Stimulated activated CD8-positive, alpha-beta memory T cell treated with anti-CD3 and anti-CD28 coated beads, Interleukin-4, amount 100 ng/mL, for 1 hour (primary cell): Measurements from ENCODE around the gene HS3ST4.

Source experiments
- DNase-seq, 2 donors: peaks; one replicate each; pipeline ENCODE4 v3.0.0-alpha.2; 2020; ENCODE audit warnings: low read depth in 2 of 2, low spot score in 1 of 2

HS3ST4 gene

DNA sequence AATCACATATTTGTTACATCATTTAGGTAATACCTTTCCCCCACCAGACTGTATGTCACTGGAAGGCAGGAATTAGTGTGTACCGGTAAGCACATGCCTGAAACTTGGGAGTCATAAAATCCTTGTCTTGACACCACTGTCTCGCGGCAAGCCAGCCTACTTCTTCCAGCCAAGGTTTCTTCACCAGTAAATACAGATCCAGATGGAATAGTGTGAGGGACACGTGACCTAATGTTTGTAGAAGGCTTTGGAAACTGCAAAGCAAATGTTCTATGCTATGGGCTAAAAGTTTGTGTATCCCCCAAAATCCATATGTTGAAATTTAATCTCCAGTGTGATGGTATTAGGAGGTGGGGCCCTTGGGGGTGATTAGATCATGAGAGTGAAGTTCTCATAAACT, 126.1 kb downstream of the HS3ST4 start:
- DNase-seq, result no peak

DNA sequence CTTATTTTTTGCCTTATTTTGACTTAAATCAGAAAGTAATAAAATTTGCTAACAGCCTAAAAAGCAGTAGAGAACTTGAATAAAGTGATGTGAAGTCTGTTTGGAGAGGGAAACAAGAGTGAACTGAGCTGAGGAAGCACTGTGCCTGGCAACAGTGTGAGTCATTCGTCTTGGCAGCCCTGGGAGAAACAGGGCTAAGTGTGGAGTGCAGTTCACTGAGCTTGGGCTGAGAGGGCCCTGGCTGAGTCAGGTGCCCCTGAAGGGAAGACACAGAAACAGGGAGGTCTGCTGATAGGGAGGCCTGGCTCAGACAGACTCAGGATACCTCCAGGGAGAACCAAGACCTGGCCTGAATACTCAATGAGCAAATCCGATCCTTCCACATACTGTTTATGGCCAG, 132.1 kb downstream of the HS3ST4 start:
- DNase-seq, result no peak

DNA sequence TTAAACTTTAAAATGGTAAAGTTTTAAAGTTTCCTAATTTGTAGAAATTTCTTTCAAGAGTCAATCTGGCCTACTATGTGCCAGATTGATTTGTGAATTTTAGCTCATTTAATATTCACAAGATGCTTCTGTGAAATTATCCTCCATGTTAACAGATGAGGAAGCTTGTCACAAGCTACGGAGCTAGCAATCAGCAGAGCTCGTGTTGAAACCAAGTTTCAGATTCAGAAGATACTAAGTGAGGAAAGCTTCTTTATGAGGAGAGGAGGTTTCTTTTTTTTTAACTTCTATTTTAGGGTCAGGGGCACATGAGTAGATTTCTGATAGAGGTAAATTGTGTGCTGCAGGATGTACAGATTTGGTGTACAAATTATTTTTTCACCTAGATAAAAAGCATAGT, 135.9 kb downstream of the HS3ST4 start:
- no peak for DNase-seq

DNA sequence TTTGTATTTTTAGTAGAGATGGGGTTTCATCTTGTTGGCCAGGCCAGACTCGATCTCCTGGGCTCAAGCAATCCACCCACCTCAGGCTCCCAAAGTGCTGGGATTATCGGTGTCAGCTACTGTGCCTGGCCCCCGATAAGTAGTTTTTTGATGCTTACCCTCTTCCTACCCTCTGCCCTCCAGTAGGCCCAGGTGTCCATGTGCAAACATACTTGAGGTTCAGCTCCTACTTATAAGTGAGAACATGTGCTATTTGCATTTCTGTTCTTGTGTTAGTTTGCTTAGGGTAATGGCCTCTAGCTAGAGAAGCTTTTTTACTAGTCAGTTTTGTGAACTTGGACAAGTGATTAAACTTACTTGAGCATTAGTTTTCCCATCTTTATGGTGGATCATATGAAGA, 136.8 kb downstream of the HS3ST4 start:
- no peak for DNase-seq

DNA sequence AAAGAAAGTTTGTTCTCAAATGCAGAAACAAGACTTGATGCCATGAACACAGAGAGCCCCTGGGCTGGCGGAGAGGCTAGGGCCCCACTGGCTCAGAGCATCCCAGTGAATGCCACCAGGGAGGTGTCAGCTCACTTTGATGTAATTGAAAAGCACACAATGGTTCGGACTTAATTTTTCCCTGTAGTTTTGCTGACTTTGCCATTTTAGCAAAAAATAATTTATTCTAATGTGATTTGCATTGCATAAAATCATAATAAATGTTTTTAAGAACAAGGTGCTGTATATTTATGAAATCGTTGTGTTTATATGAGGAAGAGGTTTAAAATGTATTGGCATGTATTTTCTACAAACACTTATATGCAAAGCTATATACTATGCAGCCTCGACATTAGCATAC, 140.5 kb downstream of the HS3ST4 start:
- DNase-seq, result no peak

DNA sequence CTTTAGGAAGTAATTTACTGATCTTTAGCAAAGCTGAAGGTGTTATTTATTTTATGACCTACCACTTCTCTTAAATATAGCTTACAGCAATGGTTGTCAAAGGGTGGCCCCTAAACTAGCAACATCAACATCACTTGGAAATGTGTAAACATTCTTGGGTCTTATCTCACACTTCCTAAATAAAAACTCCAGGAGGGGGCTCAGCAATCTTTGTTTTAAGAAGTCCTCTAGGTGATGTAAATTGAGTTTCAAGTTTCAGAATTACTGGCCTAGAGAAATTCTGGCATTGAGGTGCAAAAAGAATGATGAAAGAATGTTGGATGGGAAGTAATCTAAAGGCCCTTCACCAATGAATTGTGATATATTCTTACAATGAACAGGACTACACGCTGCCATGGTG, 142.3 kb downstream of the HS3ST4 start:
- no peak for DNase-seq

DNA sequence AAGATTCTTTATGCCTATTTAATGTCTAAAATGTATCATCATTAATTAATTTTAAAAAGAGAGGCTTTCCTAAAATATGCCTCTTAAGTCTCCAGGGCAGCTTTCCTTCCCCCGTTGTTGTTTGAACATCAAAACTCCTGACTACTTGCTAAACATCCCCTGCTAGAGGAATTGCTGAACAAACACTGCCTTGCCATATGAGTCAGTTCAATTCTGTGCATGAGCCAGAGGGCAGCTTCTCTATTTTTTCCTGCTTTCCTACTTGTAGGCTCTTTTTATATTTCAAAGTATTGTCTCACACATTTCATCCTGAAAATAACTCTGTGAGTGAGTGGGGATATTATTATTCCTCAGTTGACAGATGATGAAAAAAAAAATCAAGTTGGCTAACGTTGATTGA, 143.4 kb downstream of the HS3ST4 start:
- DNase-seq, result no peak

DNA sequence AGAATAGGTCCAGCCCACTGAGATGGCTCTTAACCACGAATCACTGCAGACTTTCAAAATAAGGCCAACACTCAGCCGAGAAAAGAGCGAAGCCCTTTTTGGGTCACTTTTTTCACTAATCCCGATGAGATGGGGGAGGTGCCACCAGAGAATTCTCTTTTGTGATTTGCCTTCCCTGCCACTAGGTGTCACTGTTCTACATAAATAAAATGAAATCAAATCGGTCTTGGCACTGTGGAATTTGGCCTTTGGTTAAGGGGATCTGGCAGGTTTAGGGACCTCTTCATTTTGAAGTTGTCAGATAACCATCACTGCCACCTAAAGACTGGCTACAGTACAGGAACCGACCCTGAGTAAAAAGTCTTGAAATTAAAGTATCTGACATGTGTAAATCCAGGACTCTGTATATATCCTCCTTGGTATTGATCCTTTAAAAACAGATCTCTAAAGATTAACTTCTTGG, 147.0 kb downstream of the HS3ST4 start:
- peak in 1 of 2 donors; percentile 2 for DNase-seq

DNA sequence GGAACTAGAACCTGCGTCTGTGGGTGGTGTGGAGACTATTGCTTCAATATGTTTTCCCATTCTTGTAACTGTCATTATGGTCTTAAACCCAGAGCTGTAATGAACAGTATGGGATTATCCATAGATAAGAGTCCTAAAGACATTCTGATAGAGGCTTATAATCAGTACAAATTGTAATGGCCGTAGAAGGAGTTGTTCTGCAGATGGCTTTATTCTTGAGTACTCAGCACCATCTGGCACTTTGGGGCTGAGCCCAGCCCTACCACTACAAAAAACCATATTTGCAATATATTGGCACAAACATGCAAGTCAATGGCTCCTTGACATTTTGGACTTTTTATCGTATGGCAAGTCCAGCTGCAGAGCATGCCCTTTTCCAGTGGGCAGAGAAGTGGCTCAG, 150.0 kb downstream of the HS3ST4 start:
- DNase-seq, result no peak

DNA sequence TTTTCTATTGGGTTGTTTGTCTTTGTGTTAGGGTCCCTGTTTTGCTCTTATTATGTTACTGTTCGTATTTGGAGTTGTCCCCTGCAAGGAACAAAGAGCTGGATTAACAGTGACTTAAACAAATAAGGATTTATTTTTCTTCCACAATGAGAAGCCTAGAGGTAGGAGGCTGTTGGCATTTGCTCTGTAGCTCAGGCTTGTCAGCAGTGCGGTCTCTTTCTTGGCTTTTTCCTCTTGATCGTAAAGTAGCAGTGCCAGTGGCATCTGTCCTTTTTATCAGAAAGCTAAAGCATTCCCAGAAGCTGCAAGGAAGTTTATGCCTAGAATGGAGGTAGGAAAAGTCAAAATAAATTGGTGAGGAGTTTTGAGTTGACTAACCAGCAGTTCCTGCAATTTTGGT, 154.1 kb downstream of the HS3ST4 start:
- DNase-seq, result no peak

DNA sequence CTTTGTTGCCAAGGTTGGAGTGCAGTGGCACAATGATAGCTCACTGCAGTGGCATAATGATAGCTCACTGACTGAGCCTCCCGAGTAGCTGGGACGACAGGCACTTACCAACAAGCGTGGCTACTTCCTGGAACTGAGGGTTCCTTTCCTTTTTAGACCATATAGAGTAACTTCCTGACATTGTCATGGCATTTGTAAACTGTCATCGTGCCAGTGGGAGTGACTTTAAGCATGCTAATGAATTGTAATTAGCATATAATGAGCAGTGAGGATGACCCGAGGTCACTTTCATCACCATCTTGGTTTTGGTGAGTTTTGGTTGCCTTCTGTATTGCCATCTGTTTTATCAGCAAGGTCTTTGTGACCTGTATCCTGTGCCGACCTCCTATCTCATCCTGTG, 162.4 kb downstream of the HS3ST4 start:
- no peak for DNase-seq

DNA sequence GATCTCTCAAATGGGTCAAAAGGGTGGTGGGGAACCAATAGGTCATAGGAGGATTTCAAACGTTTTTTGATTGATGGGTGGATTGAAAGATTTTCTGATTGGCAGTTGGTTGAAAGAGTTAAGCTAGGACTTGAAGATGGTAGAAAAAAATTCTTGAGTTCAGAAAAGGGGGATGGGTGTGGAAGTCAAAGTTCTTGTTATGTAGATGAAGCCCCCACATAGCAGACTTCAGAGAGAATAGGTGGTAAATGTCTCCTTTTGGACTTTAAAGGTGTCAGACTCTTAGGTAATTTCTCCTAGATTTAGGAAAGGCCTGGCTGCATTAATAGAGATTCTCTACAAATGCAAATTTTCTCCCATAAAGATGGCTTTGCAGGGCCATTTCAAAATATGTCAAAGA, 163.3 kb downstream of the HS3ST4 start:
- DNase-seq, result no peak

DNA sequence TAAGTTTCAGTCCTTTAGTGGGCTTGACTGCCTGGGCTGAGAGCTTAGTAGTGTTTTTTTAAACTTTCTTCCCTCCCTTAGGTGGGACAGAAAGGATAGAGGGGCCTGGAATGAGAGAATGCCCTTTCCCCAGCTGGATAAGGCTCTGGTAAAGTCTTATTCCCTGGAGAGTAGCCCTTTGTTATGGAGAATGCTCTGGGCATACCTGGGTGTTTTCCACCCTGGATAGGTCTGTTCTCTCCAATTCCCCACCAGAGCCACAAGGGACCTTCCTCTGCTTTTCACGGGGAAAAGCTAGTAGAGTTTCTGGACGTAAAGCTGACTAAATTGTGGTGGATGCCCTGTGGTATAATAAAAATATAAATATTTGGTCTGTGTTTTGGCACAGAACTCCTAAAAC, 164.1 kb downstream of the HS3ST4 start:
- DNase-seq, result no peak

DNA sequence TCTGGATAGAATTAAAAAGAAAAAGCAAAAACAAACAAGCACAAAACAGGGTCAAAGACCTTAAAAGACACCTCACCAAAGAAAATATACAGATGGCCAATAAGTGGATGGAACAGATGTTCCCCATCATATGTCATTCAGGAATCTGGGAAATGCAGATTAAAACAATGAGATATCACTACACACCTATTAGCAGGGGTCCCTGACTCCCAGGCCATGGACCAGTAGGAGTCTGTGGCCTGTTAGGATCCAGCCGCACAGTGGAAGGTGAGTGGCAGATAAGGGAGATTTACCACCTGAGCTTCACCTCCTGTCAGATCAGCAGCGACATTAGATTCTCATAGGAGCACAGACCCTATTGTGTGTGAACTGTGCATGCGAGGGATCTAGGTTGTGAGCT, 167.9 kb downstream of the HS3ST4 start:
- no peak for DNase-seq

DNA sequence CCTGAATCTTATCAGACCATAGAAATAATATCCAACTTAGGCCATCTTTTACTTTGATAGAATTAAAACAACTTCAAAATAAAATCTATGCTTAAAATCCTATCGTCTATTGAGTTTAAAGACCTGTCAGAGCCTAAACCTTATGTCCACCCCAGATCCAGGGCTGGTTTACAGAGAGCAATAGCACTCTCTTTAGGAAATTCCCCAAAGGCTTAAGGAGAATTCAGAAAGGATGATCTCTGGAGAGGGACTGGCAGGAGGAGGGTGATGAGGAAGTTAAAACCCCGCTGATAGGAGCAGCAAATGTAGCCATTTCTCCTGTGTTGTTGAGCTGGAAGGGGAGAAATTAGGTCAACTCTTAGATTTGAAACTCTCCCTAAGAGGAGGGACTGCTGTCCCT, 175.3 kb downstream of the HS3ST4 start:
- DNase-seq, result no peak

DNA sequence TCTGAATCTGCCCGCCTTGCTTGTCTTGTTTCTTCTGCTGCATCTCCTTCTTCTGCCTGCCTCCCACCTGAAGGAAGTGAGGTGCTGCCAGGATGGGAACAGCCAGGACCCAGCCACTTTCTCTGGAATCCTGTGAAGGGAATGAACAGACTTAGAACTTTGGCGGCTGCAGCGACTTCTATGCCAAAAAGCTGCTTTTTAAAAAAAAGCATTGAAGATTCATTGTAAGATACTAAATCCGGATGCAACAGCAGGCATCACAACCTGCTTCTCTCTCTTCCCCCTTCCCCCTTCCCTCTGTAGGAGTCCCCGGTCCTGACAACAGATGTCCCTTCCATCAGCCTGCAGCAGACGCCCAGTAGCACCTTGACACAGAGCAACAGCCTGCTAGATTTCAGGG, 176.3 kb downstream of the HS3ST4 start:
- no peak for DNase-seq

DNA sequence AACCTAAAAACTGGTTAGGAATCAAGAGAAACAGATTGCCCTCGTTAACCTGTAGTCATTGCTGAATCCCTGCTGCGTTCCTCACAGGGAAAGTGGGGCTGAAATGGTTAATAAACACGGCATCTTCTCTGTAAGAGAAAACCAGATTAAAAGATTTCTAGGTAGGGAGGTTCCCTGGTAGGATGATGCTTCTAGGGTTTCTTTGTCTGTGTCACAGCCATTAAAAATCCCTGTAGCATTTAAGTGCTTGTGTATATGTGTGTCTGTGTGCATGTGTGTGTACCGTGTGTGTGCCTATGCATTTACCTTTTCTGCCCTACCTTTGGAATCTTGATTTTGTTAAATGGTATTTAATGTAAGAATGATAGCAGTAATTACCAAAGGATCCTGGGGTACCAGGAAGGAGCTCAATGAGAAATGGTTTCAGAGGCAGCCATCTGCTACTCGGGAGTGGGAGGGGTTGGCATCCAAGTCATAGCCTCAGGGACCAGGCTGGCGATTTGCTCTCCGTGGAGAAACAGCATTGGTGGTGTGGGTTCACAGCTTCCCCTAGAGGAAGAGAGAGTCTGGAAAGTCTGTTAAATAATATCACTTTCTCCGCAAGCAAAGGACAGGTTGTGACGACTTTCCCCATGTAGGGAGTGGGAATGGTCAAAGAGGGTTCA, 177.1 kb downstream of the HS3ST4 start:
- no peak for DNase-seq

DNA sequence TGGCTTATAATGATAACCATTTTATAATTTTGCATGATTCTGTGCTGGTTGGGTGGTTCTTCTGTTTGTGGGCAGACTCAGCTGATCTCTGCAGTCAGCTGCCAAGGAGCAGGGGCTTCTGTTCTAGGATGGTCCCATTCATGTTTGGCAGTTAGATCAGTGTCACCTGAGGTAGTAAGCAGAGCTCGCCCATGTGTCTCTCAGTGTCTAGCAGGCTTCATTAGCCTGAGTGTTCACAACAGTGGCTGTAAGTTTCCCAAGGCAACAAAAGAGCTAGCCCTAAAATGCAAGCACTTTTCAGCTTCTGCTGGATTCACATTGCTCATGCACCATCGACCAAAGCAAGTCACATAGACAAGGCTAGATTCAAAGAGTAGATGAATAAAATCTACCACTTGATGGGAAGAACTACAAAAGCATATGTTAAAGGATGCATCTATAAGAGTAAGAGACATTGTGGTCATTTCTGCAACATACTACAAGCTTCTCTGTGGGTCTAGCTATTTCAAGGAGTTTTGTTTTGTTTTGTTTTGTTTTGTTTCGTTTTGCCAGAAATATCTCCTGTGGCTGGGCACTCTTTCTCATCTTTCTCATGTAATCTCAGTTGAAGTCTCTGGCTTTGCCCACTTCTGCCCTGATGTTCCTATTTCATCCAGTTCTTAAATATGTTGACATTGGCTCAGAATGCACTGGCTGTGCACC, 180.8 kb downstream of the HS3ST4 start:
- DNase-seq, result no peak

DNA sequence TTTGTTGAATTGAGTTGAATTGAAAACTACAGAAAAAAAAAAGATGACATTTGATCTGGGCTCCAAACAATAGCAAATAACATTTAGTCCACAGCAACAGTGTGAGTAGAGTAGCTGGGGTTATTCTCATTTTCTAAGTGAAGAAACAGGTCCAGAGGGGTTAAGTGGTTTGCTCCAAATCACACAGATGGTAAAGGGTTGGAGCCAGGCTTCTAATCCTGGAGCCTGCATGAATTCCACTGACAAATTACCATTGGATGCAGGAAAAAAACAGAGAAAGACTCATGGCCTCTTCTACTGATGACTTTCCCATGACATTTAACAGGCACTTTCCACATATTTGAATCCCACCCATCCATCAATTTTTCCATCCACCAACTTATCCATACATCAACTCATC, 182.4 kb downstream of the HS3ST4 start:
- no peak for DNase-seq

DNA sequence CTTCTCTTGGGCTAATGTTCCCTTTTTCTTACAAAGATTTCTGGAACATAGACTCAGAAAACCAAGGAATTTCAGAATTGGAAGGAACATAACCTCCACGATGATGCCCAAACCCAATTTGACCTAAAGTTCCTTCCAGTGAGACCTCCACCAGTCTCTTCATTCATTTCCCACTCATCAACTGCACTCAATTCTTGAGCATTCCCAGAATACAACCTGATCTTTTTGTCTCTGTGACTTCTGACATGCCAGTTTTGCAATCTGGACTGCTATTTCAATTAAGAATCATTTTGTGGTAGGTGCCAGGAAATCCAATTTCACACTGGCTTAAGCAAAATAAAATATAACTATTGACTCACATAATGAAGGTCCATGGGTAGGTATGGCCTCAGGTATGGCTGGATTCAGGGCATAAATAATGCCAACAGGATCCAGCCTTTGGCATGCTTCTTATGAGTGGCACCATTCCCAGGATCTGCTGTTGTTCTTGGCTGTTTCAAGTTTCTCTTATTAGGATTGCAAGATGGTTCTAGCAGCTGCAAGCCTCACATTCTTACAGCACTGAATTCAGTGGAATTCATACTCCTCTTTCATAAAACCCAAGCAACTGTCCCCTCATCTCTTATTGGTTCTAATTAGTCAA, 184.3 kb downstream of the HS3ST4 start:
- no peak for DNase-seq

DNA sequence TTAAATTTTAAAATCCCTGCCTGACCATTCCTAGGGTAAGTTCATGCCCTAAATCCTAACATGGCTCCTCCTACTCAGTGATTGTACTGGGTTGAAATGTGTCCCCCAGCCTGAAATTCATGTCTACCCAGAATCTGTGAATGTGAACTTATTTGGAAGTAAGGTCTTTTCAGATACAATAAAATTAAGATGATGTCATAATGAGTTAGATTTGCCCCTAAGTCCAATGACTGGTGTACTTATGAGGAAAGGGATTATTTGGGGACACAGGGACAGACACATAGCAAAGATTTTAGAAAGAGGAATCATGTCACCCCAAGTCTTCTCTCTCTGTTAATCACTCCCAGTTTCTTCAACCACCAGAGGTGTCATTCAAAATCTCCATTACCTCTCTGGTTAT, 185.3 kb downstream of the HS3ST4 start:
- no peak for DNase-seq

DNA sequence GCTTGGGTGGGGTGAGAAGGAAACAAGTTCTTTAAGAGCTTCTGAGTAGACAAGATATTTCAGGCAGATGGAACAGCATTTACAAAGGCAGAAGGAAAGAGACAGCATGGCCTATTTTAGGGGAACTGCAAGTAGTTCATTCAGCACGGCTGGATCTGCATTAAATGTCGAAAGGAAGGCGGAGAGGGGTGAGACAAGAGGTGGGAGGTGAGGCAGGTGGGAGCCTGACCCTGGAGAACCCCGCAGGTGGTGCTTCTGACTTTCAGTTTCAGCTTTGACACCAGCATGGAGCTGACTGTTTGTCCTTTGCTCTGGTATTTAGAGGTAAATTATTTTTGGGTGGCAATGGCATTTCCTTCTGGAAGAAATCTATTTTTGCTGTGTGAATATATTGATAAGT, 194.8 kb downstream of the HS3ST4 start:
- no peak for DNase-seq

DNA sequence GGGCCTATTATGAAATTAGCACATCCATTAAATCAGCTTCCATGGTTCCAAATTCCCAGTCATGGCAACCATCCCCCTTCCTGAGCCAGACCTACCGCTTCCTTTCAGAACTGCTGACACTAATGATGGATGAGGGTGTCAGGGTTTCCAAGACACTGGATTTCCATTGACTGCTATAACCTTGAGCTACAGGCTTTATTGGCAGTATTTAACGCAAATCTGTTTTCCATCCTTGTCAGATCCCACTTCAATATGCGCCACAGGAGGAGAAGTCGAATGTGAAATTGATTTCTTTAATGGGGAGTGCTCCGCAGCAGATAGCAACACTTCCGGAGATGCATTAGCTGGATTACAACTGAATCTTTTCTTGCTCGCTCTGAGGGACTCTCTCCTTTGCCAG, 197.1 kb downstream of the HS3ST4 start:
- DNase-seq, result no peak
